GM21619 (cell line): ENCODE results near the gene PLAC1.

Experiments
- ATAC-seq: cut with Tn5 transposase; IDR thresholded peaks from one replicate; pipeline ENCODE4 v1.9.1; 2021; ENCODE audit not compliant: unreplicated experiment

Gene PLAC1

GRCh38 chrX:134671294-134671693 lies 13.0 kb upstream of the PLAC1 start:
- ATAC-seq = no peak

GRCh38 chrX:134670134-134670924 lies 12.1 kb upstream of the PLAC1 start:
- no peak for ATAC-seq

GRCh38 chrX:134669378-134670098 lies 11.3 kb upstream of the PLAC1 start:
- no peak for ATAC-seq

- ATAC-seq = no peak
Measured at GRCh38 chrX:134664202-134664601, 5.9 kb upstream of the PLAC1 start.

GRCh38 chrX:134661295-134661694 lies 3.0 kb upstream of the PLAC1 start:
- no peak for ATAC-seq

GRCh38 chrX:134660627-134661026 lies 2.4 kb upstream of the PLAC1 start:
- no peak for ATAC-seq

- no peak for ATAC-seq
Measured at GRCh38 chrX:134659761-134660160, 1.5 kb upstream of the PLAC1 start.

- no peak for ATAC-seq
Measured at GRCh38 chrX:134658760-134659023, 421 bp upstream of the PLAC1 start.

GRCh38 chrX:134654398-134655012 lies 3.8 kb downstream of the PLAC1 start:
- ATAC-seq = no peak

GRCh38 chrX:134653835-134654234 lies 4.4 kb downstream of the PLAC1 start:
- no peak for ATAC-seq

GRCh38 chrX:134650701-134651100 lies 7.6 kb downstream of the PLAC1 start:
- ATAC-seq = no peak

- ATAC-seq = no peak
Measured at GRCh38 chrX:134649770-134650169, 8.5 kb downstream of the PLAC1 start.

- ATAC-seq = no peak
Measured at GRCh38 chrX:134647477-134647877, 10.8 kb downstream of the PLAC1 start.

GRCh38 chrX:134646691-134647090 lies 11.6 kb downstream of the PLAC1 start:
- ATAC-seq = no peak

- no peak for ATAC-seq
Measured at GRCh38 chrX:134645936-134646543, 12.2 kb downstream of the PLAC1 start.

- no peak for ATAC-seq
Measured at GRCh38 chrX:134642386-134642785, 15.9 kb downstream of the PLAC1 start.

GRCh38 chrX:134641346-134641745 lies 16.9 kb downstream of the PLAC1 start:
- ATAC-seq = no peak

- ATAC-seq = no peak
Measured at GRCh38 chrX:134640914-134641313, 17.4 kb downstream of the PLAC1 start.

GRCh38 chrX:134636851-134637250 lies 21.4 kb downstream of the PLAC1 start:
- ATAC-seq = no peak

- no peak for ATAC-seq
Measured at GRCh38 chrX:134634691-134635090, 23.6 kb downstream of the PLAC1 start.

- ATAC-seq = no peak
Measured at GRCh38 chrX:134633832-134634231, 24.4 kb downstream of the PLAC1 start.

GRCh38 chrX:134633394-134633793 lies 24.9 kb downstream of the PLAC1 start:
- no peak for ATAC-seq
